Testis (tissue), 3 donors: Measurements from ENCODE around the gene LDHAL6A. TPM values are rescaled to one million over a fixed set of nuclear protein-coding genes. Genes with fewer than 3 reads are reported as not detected.

Source experiments
- DNase-seq: peaks from one replicate; pipeline ENCODE4 v3.0.0-alpha.2; 2019
- H3K27ac ChIP-seq, 2 donors: fragments of 200-600 bp; sonication (generic); one replicate each; pipeline ENCODE4 v1.5.1; 2019
- H3K27me3 ChIP-seq: fragments of 200-600 bp; sonication (generic); one replicate; pipeline ENCODE4 v1.5.1; 2019
- H3K36me3 ChIP-seq: fragments of 200-600 bp; sonication (generic); one replicate; pipeline ENCODE4 v1.5.1; 2017; ENCODE audit warnings: low read depth; ENCODE audit errors: missing control alignments
- H3K4me1 ChIP-seq: fragments of 200-600 bp; sonication (generic); one replicate; pipeline ENCODE4 v1.5.1; 2019
- H3K4me3 ChIP-seq, 2 donors: fragments of 200-600 bp; sonication (generic); one replicate each; pipeline ENCODE4 v1.5.1; 2017 to 2019
- H3K9me3 ChIP-seq: fragments of 200-600 bp; sonication (generic); one replicate; pipeline ENCODE4 v1.5.1; 2017
- POLR2A ChIP-seq: fragments of 450-650 bp; IDR thresholded peaks from one replicate; pipeline ENCODE4 v1.6.1; 2017; ENCODE audit warnings: antibody characterized with exemption, mild to moderate bottlenecking, moderate library complexity
- WGBS, 2 donors: methylation state at CpG; one replicate each; pipeline ENCODE4 v1.1.5; 2018; 5-methylcytosine and 5-hydroxymethylcytosine counted together
- intact Hi-C: fragments of 100-400 bp; cut with DNase I; formaldehyde crosslinking; loops from one replicate; pipeline ENCODE4 v1.15.1; 2023; ENCODE audit warnings: low total_unique reads
- polyA plus RNA-seq: library from polyadenylated mRNA; stranded (reverse); fragments of 350-450 nt; fragmentation: Illumina TruSeq; extraction: RNeasy Lipid Tissue Mini Kit (QIAGEN cat#74804); gene quantifications from one replicate; pipeline ENCODE4 v1.2.3, GENCODE V29; 2014; ENCODE audit warnings: low read depth, low replicate concordance; ENCODE audit not compliant: insufficient read depth
- total RNA-seq, 2 donors: library from RNA; depleted of rRNA; stranded (reverse); fragments of >200 nt; gene quantifications; one replicate each; pipeline ENCODE4 v1.2.3, GENCODE V29; 2016
- TF ChIP-seq, protein P1 (sequence below), 3 experiments: fragments of 450-650 bp in 2 of 3; fragments of 200-600 bp in 1 of 3; sonication (generic) in 1 of 3; IDR thresholded peaks; one replicate each; pipeline ENCODE4 v1.5.1; 2016 to 2019; ENCODE audit warnings: antibody characterized with exemption in 3 of 3, mild to moderate bottlenecking in 2 of 3, moderate library complexity in 1 of 3

The LDHAL6A gene
- total and polyA plus RNA-seq, 3 donors from 2014 or later, result 2.4 to 13.0 (median 4.7) TPM

GRCh38 chr11:18452927-18453326 lies 2.7 kb upstream of the LDHAL6A start:
- no peak for DNase-seq
- no peak for TF ChIP-seq POLR2A
- TF ChIP-seq, protein P1, sequence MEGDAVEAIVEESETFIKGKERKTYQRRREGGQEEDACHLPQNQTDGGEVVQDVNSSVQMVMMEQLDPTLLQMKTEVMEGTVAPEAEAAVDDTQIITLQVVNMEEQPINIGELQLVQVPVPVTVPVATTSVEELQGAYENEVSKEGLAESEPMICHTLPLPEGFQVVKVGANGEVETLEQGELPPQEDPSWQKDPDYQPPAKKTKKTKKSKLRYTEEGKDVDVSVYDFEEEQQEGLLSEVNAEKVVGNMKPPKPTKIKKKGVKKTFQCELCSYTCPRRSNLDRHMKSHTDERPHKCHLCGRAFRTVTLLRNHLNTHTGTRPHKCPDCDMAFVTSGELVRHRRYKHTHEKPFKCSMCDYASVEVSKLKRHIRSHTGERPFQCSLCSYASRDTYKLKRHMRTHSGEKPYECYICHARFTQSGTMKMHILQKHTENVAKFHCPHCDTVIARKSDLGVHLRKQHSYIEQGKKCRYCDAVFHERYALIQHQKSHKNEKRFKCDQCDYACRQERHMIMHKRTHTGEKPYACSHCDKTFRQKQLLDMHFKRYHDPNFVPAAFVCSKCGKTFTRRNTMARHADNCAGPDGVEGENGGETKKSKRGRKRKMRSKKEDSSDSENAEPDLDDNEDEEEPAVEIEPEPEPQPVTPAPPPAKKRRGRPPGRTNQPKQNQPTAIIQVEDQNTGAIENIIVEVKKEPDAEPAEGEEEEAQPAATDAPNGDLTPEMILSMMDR (IDR thresholded peaks at IDR 0.05), result no peak
- WGBS, 2 donors, result 86 to 89% methylated on average over 2 of the region's 2 CpGs
- intact Hi-C loops, result no loop called here
- Histone ChIP-seq H3K27ac (no peak overlapping the region), H3K9me3 (no peaks in the 10 kb centered on the region), H3K36me3 (no peaks in the 10 kb centered on the region), H3K4me1 (no peaks in the 10 kb centered on the region), H3K4me3 (no peak overlapping the region), H3K27me3 (no peaks in the 10 kb centered on the region)

DNA sequence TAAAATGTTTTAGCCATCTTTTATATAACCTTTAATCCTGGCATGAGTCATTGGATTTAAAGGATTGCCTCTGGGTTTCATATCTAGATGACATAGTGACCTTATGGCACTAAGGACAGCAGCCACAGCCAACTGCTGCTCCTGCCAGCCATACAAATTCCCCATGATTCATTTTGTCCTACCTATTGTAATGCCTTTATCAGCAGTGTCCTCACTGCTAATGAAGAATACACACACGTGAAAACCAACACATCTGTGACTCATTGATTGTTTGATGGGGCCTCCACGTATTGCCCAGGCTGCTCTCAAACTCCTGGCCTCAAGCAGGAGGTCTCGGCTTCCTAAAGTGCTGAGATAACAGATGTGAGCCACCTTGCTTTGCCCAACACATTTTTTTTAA lies 1.8 kb downstream of the LDHAL6A start:
- TF ChIP-seq, protein P1 (IDR thresholded peaks at IDR 0.05), result no peak
- TF ChIP-seq POLR2A, result no peak
- Histone ChIP-seq H3K36me3 (no peaks in the 10 kb centered on the region), H3K4me3 (no peak overlapping the region), H3K27me3 (no peaks in the 10 kb centered on the region), H3K4me1 (no peaks in the 10 kb centered on the region), H3K27ac (no peak overlapping the region), H3K9me3 (no peaks in the 10 kb centered on the region)
- intact Hi-C loops, result no loop called here
- no peak for DNase-seq
- WGBS, 2 donors, result 60 to 62% methylated on average over 3 of the region's 3 CpGs

DNA sequence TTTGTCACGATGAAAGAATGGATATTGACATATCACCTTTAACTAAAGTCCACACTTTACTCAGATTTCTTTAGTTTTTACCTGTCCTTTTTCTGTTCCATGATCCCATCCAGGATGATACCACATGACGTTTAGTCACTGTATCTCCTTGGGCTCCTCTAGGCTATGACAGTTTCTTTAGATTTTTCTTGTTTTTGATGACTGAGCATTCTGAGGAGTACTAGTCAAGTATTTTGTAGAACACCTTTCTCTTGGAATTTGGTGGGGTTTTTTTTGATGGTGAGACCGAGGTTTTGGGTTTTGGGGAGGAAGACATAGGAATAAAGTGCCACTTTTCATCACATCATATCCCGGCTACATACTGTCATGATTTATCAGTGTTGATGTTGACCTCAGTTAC lies 4.0 kb downstream of the LDHAL6A start:
- Histone ChIP-seq H3K4me3 (no peak overlapping the region), H3K9me3 (no peaks in the 10 kb centered on the region), H3K4me1 (no peaks in the 10 kb centered on the region), H3K27ac (no peak overlapping the region), H3K27me3 (no peaks in the 10 kb centered on the region), H3K36me3 (no peaks in the 10 kb centered on the region)
- 87 to 88% methylated on average over 4 of the region's 4 CpGs for WGBS, 2 donors
- TF ChIP-seq, protein P1 (IDR thresholded peaks at IDR 0.05), result no peak
- TF ChIP-seq POLR2A, result no peak
- intact Hi-C loops, result no loop called here
- DNase-seq, result no peak

DNA sequence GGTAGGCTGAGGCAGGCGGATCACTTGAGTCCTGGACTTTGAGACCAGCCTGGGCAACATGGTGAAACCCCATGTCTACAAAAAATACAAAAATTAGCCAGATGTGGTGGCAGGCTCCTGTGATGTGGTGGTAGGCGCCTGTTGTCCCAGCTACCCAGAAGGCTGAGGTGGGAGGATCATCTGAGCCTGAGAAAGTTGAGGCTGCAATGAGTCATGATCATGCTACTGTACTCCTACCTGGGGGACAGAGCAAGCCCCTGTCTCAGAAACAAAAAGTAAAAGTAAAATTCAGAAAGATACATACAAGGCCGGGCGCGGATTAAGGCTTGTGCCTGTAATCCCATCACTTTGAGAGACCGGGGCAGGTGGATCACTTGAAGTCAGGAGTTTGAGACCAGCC lies 6.3 kb downstream of the LDHAL6A start:
- no peak for DNase-seq
- Histone ChIP-seq H3K27me3 (no peaks in the 10 kb centered on the region), H3K9me3 (no peaks in the 10 kb centered on the region), H3K4me3 (no peak overlapping the region), H3K27ac (no peak overlapping the region), H3K4me1 (no peaks in the 10 kb centered on the region), H3K36me3 (no peaks in the 10 kb centered on the region)
- 94 to 96% methylated on average over 6 of the region's 6 CpGs for WGBS, 2 donors
- intact Hi-C loops, result no loop called here
- no peak for TF ChIP-seq POLR2A
- TF ChIP-seq, protein P1 (IDR thresholded peaks at IDR 0.05), result no peak

- no peaks in the 10 kb centered on the region for H3K36me3 ChIP-seq
- intact Hi-C loops, result no loop called here
- WGBS, 2 donors, result 26 to 33% methylated on average over 1 of the region's 1 CpG
- no peaks in the 10 kb centered on the region for H3K9me3 ChIP-seq
- TF ChIP-seq, protein P1 (IDR thresholded peaks at IDR 0.05), result no peak
- no peak for TF ChIP-seq POLR2A
- no peaks in the 10 kb centered on the region for H3K27me3 ChIP-seq
- H3K27ac ChIP-seq, result no peak overlapping the region
- H3K4me1 ChIP-seq, result no peaks in the 10 kb centered on the region
- DNase-seq, result no peak
- no peak overlapping the region for H3K4me3 ChIP-seq
Observed at GRCh38 chr11:18463439-18463838, 7.8 kb downstream of the LDHAL6A start.
